ENCODE results near the gene SNX27. TPM values are rescaled to one million over a fixed set of nuclear protein-coding genes. Genes with fewer than 3 reads are reported as not detected.

The SNX27 gene
- total RNA-seq, 1 experiment from 2014 or later = 42.2 TPM

GRCh38 chr1:151581921-151582320 is 29.9 kb upstream of the SNX27 start:
- Histone ChIP-seq H3K4me3 (replicated peaks in 1 of 2; ENCODE audit: low read depth in 1 of 2, low read length in 2 of 2) (no peak overlapping the region), H3K27ac (ENCODE audit: low read depth, low read length) (no peak overlapping the region), H3K9ac (ENCODE audit: low read length) (no peak overlapping the region), H3K4me2 (ENCODE audit: low read length) (no peak overlapping the region), H4K20me1 (ENCODE audit: insufficient read depth) (no peaks in the 10 kb centered on the region), H3K27me3 (ENCODE audit: insufficient read depth, low read length) (no peaks in the 10 kb centered on the region), H3K9me3 (ENCODE audit: control insufficient read depth in 1 of 2, insufficient read depth in 1 of 2, low read depth in 1 of 2, low read length in 2 of 2) (no peaks in the 10 kb centered on the region), H3K36me3 (ENCODE audit: control insufficient read depth in 1 of 2, insufficient read depth in 2 of 2, low read length in 2 of 2) (0 out of 4 replicates have a peak, but pooled peaks cover 0 to 3% of the 10 kb centered on the region in 2 experiments), H3K4me1 (ENCODE audit: control insufficient read depth in 1 of 2, insufficient read depth in 2 of 2, low read length in 2 of 2) (peaks cover 15 to 40% of the 10 kb centered on the region in 2 experiments), H2AFZ (ENCODE audit: low read depth, low read length, poor library complexity, severe bottlenecking) (no peak overlapping the region), H3K9me2 (ENCODE audit: insufficient read depth) (no peaks in the 10 kb centered on the region), H3K79me2 (ENCODE audit: insufficient read depth, low read length) (no peaks in the 10 kb centered on the region)
- intact Hi-C loops (cut with micrococcal nuclease) = no loop called here
- BruUV-seq (replicated peaks) = TSS peak; percentile 27
- CTCF ChIA-PET = no interaction called here
- POLR2A ChIA-PET = no interaction called here
- TF ChIP-seq ZNF274 (IDR thresholded peaks at IDR 0.05; ENCODE audit: low read depth, low read length) = no peak
- no peak for TF ChIP-seq RAD21 (IDR thresholded peaks at IDR 0.05; ENCODE audit: low read depth)
- no peak for TF ChIP-seq TCF7L2 (IDR thresholded peaks at IDR 0.05; ENCODE audit: borderline replicate concordance, extremely low read depth, insufficient read depth, insufficient read length)
- no peak for TF ChIP-seq SP1 (IDR thresholded peaks at IDR 0.05; ENCODE audit: low read depth)
- no peak for TF ChIP-seq CBX3 (IDR thresholded peaks at IDR 0.05; ENCODE audit: low read depth)
- no peak for TF ChIP-seq SRF (IDR thresholded peaks at IDR 0.05; ENCODE audit: low read depth)
- RAD21 ChIA-PET (ENCODE audit: low non-redundant PET in 1 of 2, low total read pairs in 2 of 2, uncharacterized antibody in 2 of 2, unreplicated experiment in 2 of 2) = no interaction called here
- DNase-seq (ENCODE audit: low read depth, low spot score) = no peak
- no peak for ATAC-seq

DNA sequence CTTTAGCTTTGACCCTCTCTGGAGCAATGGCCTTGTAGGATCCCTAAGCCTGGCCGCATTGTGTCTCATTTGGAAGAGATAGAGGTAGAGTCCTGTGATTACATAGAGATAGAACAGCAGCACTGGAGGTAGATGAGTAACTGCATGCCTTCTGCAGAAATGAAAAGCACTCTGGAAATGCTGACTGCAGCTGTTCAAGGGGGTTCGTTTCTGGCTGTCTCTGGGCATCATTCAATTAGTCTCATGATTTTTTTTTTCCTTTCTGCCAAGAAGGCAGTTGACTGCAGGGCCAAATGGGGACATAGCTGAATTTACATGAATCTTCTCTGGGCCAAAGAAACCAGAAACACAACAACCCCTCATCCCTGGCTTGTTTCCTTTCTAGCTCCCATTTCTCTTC is 28.1 kb upstream of the SNX27 start:
- H3K9me3 ChIP-seq (ENCODE audit: control insufficient read depth in 1 of 2, insufficient read depth in 1 of 2, low read depth in 1 of 2, low read length in 2 of 2) = no peaks in the 10 kb centered on the region
- H2AFZ ChIP-seq (ENCODE audit: low read depth, low read length, poor library complexity, severe bottlenecking) = no peak overlapping the region
- H3K9ac ChIP-seq (ENCODE audit: low read length) = no peak overlapping the region
- no peak overlapping the region for H3K4me3 ChIP-seq (replicated peaks in 1 of 2; ENCODE audit: low read depth in 1 of 2, low read length in 2 of 2)
- H3K9me2 ChIP-seq (ENCODE audit: insufficient read depth) = no peaks in the 10 kb centered on the region
- H3K36me3 ChIP-seq (ENCODE audit: control insufficient read depth in 1 of 2, insufficient read depth in 2 of 2, low read length in 2 of 2) = 0 out of 4 replicates have a peak, but pooled peaks cover 0 to 3% of the 10 kb centered on the region in 2 experiments
- H3K27ac ChIP-seq (ENCODE audit: low read depth, low read length) = no peak overlapping the region
- no peak for ATAC-seq
- ChIA-PET POLR2A (no interaction called here), RAD21 (ENCODE audit: low non-redundant PET in 1 of 2, low total read pairs in 2 of 2, uncharacterized antibody in 2 of 2, unreplicated experiment in 2 of 2) (no interaction called here), CTCF (no interaction called here)
- BruUV-seq (replicated peaks) = no TSS peak
- no peak for DNase-seq (ENCODE audit: low read depth, low spot score)
- H3K4me2 ChIP-seq (ENCODE audit: low read length) = peak overlapping the region; percentile 34; the same call in 1 of the 2 replicates
- H4K20me1 ChIP-seq (ENCODE audit: insufficient read depth) = no peaks in the 10 kb centered on the region
- intact Hi-C loops (cut with micrococcal nuclease) = no loop called here
- no peaks in the 10 kb centered on the region for H3K79me2 ChIP-seq (ENCODE audit: insufficient read depth, low read length)
- H3K4me1 ChIP-seq (ENCODE audit: control insufficient read depth in 1 of 2, insufficient read depth in 2 of 2, low read length in 2 of 2) = peaks cover 15 to 33% of the 10 kb centered on the region in 2 experiments
- TF ChIP-seq, protein P1, sequence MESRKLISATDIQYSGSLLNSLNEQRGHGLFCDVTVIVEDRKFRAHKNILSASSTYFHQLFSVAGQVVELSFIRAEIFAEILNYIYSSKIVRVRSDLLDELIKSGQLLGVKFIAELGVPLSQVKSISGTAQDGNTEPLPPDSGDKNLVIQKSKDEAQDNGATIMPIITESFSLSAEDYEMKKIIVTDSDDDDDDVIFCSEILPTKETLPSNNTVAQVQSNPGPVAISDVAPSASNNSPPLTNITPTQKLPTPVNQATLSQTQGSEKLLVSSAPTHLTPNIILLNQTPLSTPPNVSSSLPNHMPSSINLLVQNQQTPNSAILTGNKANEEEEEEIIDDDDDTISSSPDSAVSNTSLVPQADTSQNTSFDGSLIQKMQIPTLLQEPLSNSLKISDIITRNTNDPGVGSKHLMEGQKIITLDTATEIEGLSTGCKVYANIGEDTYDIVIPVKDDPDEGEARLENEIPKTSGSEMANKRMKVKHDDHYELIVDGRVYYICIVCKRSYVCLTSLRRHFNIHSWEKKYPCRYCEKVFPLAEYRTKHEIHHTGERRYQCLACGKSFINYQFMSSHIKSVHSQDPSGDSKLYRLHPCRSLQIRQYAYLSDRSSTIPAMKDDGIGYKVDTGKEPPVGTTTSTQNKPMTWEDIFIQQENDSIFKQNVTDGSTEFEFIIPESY (IDR thresholded peaks at IDR 0.05; ENCODE audit: extremely low read depth, insufficient replicate concordance, low read length) = no peak
- TF ChIP-seq SP1 (IDR thresholded peaks at IDR 0.05; ENCODE audit: low read depth) (no peak), EGR1 (IDR thresholded peaks at IDR 0.05; ENCODE audit: low read depth) (no peak), CBX3 (IDR thresholded peaks at IDR 0.05; ENCODE audit: low read depth) (no peak), ELF1 (IDR thresholded peaks at IDR 0.05; ENCODE audit: borderline replicate concordance, low read depth) (no peak)
- no peaks in the 10 kb centered on the region for H3K27me3 ChIP-seq (ENCODE audit: insufficient read depth, low read length)

All from HCT116 (cell line).